Measurements from ENCODE around the gene MICALL1. TPM values are rescaled to one million over a fixed set of nuclear protein-coding genes. Genes with fewer than 3 reads are reported as not detected.

Gene MICALL1
- total RNA-seq, 4 donors from 2014 or later = 124 to 150 (median 143) TPM

- intact Hi-C loops (cut with DNase I; ENCODE audit: low total_unique reads) = loop anchor here (10.0 kb wide), 1 partner anchor 65 kb away; no protein-coding TSS in a partner anchor
- no peak for TF ChIP-seq POLR2A (IDR thresholded peaks at IDR 0.05)
- TF ChIP-seq, protein P1, sequence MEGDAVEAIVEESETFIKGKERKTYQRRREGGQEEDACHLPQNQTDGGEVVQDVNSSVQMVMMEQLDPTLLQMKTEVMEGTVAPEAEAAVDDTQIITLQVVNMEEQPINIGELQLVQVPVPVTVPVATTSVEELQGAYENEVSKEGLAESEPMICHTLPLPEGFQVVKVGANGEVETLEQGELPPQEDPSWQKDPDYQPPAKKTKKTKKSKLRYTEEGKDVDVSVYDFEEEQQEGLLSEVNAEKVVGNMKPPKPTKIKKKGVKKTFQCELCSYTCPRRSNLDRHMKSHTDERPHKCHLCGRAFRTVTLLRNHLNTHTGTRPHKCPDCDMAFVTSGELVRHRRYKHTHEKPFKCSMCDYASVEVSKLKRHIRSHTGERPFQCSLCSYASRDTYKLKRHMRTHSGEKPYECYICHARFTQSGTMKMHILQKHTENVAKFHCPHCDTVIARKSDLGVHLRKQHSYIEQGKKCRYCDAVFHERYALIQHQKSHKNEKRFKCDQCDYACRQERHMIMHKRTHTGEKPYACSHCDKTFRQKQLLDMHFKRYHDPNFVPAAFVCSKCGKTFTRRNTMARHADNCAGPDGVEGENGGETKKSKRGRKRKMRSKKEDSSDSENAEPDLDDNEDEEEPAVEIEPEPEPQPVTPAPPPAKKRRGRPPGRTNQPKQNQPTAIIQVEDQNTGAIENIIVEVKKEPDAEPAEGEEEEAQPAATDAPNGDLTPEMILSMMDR (IDR thresholded peaks at IDR 0.05) = no peak
- WGBS, 2 donors = 78 to 84% methylated on average over 7 of the region's 7 CpGs
- DNase-seq (ENCODE audit: low spot score in 2 of 2) = no peak
- no peak overlapping the region for H3K4me3 ChIP-seq (ENCODE audit: low read depth, poor library complexity, severe bottlenecking)
These were observed 35.8 kb upstream of the MICALL1 start for GRCh38 chr22:37870273-37870672.

DNA sequence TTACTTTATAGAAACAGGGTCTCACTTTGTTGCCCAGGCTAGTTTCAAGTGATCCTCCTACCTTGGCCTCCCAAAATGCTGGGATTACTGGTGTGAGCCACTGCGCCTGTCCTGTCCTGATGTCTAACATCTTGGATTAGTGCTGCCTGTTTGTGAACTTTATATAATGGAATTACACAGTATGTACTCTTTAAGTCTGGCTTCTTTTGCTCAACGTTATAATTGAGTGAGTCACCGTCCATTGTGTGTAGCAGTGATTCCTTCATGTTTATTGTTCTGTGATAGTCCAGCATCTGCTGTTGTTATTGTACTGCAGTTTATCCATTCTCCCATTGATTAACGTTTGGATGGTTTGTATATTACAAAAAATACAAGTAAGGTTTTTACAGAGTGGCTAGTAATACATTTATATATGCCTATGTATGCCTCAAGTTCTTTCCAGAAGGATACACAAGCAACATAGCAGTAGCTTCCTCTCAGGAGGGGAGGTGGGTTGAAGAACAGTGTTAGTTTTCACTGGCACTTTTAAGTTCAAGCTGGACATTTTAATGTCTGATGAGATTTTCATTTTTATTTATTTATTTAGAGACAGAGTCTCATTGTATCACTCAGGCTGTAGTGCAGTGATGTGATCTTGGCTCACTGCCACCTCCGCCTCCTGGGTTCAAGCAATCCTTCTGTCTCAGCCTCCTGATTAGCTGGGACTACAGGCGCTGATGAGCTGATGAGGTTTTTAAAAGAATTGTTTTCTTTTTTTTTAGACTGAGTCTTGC, 25.2 kb upstream of the MICALL1 start:
- no peak for DNase-seq (ENCODE audit: low spot score in 2 of 2)
- 67 to 68% methylated on average over 6 of the region's 6 CpGs for WGBS, 2 donors
- TF ChIP-seq, protein P1 (IDR thresholded peaks at IDR 0.05) = no peak
- no peak for TF ChIP-seq POLR2A (IDR thresholded peaks at IDR 0.05)
- no peak overlapping the region for H3K4me3 ChIP-seq (ENCODE audit: low read depth, poor library complexity, severe bottlenecking)
- intact Hi-C loops (cut with DNase I; ENCODE audit: low total_unique reads) = no loop called here

GRCh38 chr22:37884420-37884819, 21.7 kb upstream of the MICALL1 start:
- TF ChIP-seq, protein P1 (IDR thresholded peaks at IDR 0.05) = no peak
- no peak for TF ChIP-seq POLR2A (IDR thresholded peaks at IDR 0.05)
- intact Hi-C loops (cut with DNase I; ENCODE audit: low total_unique reads) = no loop called here
- no peak for DNase-seq (ENCODE audit: low spot score in 2 of 2)
- H3K4me3 ChIP-seq (ENCODE audit: low read depth, poor library complexity, severe bottlenecking) = no peak overlapping the region
- 31 to 43% methylated on average over 6 of the region's 6 CpGs for WGBS, 2 donors

DNA sequence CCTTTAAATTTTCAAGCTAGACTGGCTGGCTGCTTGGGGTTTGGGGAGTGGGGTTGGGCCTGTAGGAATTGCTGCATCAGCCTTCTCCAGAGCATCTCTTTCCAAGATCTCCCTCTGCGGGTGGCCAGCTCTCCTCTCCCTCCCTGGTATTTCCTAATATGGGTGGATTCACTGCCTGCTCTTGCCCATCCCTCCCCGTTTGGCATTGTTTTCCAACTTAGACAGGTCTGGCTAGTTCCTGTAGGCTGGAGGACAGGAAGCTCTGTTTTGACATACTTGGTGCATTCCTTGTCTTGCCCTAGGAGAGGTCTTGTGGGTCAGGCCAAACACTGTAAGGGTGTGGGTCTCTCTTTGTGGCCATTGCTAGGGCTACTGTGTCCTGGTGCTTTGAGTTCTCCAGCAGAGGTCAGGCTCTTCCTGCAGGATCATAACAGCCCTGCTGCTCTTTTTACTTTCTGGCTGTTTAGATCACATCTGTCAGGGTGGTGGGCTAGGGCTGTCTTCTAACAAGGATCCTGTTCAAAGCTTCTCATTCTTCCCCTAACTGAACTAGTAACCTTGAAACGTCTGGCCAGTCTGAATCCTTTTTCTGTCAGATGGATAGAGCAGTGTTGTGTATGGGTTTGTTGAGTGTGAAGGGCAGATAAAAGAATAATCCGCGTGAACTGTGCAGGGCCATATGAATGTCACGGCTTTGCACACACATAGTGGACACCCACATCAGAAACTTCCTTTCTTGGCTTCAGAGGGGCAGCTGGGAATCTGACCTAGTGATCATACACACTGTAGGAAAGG, 18.3 kb upstream of the MICALL1 start:
- intact Hi-C loops (cut with DNase I; ENCODE audit: low total_unique reads) = no loop called here
- TF ChIP-seq POLR2A (IDR thresholded peaks at IDR 0.05) = no peak
- TF ChIP-seq, protein P1 (IDR thresholded peaks at IDR 0.05) = no peak
- H3K4me3 ChIP-seq (ENCODE audit: low read depth, poor library complexity, severe bottlenecking) = no peak overlapping the region
- peak; percentile 84 to 93 for DNase-seq (ENCODE audit: low spot score in 2 of 2)
- 34 to 46% methylated on average over 6 of the region's 6 CpGs for WGBS, 2 donors

DNA sequence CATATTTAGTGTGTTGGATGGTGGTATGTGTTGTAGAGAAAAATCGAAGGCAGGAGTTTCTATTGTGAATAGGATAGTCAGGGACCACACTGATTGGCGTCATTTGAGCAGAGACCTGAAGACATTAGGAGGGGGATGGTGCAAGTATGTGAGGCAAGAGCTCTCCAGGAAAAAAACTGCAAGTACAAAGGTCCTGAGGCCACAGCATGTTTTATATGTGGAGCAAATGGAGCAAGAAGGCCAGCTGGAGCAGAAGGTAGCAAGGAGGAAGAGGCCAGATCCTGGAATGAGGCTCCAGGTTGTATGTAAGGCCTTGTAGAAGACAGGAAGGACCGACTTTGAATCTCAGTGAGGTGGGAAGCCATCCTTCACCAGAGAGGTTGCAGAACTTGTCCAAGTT, 14.2 kb upstream of the MICALL1 start:
- DNase-seq (ENCODE audit: low spot score in 2 of 2) = no peak
- intact Hi-C loops (cut with DNase I; ENCODE audit: low total_unique reads) = no loop called here
- WGBS, 2 donors = 91 to 94% methylated on average over 3 of the region's 3 CpGs
- TF ChIP-seq POLR2A (IDR thresholded peaks at IDR 0.05) = no peak
- TF ChIP-seq, protein P1 (IDR thresholded peaks at IDR 0.05) = no peak
- no peak overlapping the region for H3K4me3 ChIP-seq (ENCODE audit: low read depth, poor library complexity, severe bottlenecking)
